DND-41 (cell line): ENCODE measurements around the gene FBXO5.

Experiments
- EZH2 ChIP-seq: IDR thresholded peaks from 3 replicates; pipeline ENCODE4 v1.6.1; 2012; ENCODE audit warnings: borderline replicate concordance, low read depth, mild to moderate bottlenecking, moderate library complexity, low read length, inconsistent platforms; ENCODE audit not compliant: severe bottlenecking
- TF ChIP-seq, protein P1 (sequence below): IDR thresholded peaks from 2 replicates; pipeline ENCODE4 v1.5.1; 2012; ENCODE audit warnings: borderline replicate concordance, low read length, moderate library complexity, mild to moderate bottlenecking; ENCODE audit not compliant: poor library complexity, severe bottlenecking; ENCODE audit errors: extremely low read depth

GRCh38 chr6:152922706-152923105, 60.1 kb downstream of the FBXO5 start:
- TF ChIP-seq, protein P1, sequence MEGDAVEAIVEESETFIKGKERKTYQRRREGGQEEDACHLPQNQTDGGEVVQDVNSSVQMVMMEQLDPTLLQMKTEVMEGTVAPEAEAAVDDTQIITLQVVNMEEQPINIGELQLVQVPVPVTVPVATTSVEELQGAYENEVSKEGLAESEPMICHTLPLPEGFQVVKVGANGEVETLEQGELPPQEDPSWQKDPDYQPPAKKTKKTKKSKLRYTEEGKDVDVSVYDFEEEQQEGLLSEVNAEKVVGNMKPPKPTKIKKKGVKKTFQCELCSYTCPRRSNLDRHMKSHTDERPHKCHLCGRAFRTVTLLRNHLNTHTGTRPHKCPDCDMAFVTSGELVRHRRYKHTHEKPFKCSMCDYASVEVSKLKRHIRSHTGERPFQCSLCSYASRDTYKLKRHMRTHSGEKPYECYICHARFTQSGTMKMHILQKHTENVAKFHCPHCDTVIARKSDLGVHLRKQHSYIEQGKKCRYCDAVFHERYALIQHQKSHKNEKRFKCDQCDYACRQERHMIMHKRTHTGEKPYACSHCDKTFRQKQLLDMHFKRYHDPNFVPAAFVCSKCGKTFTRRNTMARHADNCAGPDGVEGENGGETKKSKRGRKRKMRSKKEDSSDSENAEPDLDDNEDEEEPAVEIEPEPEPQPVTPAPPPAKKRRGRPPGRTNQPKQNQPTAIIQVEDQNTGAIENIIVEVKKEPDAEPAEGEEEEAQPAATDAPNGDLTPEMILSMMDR, result no peak
- no peak for TF ChIP-seq EZH2
